HG03342 (cell line): ENCODE data around the gene ARMH3.

Experiments used
- ATAC-seq: cut with Tn5 transposase; IDR thresholded peaks from one replicate; pipeline ENCODE4 v1.9.1; 2021; ENCODE audit warnings: mild to moderate bottlenecking, moderate library complexity; ENCODE audit not compliant: unreplicated experiment

The ARMH3 gene

DNA sequence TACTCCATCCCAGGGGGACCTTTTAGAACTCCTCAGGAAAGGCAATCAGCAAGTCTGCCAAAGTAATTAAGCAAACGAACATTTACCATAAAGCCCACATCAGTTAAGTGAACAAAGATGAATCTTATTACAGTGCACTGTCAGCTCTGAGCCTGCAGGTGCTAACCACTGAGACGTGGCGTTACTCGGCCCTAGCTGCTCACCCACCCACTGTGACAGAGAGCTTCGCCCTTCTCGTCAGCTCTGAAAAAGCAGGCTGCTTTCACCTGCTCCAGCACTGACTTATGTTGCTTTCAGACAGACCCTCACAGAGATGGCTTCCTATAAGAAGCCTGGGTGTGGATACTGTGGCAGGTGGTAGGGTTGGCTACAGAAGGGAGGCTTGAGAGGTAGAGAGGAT lies 154.6 kb downstream of the ARMH3 start:
- ATAC-seq = peak; percentile 72

- no peak for ATAC-seq
Observed at GRCh38 chr10:101897633-101898032, 158.3 kb downstream of the ARMH3 start.

DNA sequence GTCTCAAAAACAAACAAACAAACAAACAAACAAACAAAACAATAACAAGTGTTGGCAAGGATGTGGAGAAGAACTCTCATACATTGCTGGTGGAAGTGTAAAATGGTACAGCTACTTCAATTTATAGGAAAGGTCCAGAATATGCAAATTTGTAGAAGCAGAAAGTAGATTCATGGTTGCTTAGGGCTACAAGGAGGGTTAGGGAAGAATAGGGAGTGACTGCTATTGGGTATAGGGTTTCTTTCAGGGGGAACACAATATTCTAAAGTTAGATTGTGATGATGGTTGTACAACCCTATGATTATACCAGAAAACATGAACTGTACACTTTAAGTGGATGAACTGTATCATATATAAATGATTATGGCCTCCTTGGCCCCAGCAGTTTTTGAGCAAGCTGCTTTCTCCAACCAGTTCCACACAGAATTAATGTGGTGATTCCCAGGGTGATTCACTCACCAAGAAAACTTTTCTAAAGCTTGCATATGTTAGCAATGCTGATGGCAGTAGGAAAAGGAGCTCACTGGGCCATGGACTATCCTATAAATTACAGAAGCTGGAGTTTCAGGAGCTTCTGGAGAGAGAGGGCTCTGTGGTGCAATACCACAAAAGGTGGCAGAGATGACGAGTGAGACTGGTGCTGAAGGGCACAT lies 159.6 kb downstream of the ARMH3 start:
- no peak for ATAC-seq

DNA sequence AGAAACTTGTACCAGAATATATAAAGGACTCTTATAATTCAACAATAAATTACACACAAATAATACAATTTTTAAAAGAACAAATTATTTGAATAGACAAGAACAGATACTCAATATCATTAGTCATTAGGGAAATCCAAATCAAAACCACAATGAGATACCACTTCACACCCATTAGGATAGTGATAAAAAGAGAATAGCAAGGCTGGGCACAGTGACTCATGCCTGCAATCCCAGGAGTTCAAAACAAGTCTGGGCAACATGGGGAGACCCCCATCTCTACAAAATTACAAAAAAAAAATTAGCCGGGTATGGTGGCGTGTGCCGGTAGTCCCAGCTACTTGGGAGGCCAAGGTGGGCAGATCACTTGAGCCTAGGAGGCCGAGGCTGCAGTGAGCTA lies 160.2 kb downstream of the ARMH3 start:
- no peak for ATAC-seq

DNA sequence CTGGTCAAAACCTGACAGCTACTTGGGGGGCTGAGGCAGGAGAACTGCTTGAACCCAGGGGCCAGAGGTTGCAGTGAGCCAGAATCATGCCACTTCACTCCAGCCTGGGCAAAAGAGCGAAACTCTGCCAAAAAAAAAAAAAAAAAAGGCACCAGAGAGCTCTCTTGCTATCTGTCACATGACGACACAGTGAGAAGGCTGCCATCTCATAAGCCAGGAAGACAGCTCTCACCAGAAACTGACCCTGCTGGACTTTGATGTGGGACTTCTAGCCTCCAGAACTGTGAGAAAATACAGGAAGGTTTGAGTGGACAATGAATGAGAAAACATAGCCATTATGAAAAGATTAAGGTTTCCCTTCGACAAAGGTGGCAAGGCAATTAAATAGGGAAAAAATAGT lies 161.2 kb downstream of the ARMH3 start:
- no peak for ATAC-seq

GRCh38 chr10:101894266-101894665 lies 161.7 kb downstream of the ARMH3 start:
- ATAC-seq = no peak

DNA sequence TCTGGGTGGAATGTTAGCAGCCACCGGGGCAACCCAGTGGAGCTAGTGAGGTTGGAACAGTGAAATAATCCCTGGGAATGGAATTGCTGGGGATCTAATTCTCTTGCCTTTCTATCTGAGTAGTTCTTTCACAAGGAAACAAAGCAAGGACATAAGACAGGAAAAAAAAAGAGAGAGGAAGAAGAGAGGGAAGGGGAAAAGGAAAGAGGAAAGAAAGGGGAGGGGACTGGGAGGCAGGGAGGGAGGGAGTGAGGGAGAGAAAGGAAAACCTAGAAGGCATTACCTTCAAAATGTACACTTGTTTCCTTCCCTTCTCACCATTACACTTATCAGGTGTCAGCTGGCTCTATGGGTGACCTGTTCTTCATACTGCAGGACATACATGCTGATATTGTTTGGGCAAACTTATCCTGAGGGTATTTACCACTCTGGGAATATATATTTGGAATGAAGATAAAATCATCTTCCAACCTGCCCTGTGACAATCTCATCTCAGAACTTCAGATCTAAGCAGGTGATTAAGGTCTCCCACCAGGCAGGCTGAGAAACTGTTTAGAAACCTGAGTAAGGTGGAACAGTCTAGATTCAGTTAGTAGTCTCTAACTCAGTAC lies 162.4 kb downstream of the ARMH3 start:
- ATAC-seq = no peak

DNA sequence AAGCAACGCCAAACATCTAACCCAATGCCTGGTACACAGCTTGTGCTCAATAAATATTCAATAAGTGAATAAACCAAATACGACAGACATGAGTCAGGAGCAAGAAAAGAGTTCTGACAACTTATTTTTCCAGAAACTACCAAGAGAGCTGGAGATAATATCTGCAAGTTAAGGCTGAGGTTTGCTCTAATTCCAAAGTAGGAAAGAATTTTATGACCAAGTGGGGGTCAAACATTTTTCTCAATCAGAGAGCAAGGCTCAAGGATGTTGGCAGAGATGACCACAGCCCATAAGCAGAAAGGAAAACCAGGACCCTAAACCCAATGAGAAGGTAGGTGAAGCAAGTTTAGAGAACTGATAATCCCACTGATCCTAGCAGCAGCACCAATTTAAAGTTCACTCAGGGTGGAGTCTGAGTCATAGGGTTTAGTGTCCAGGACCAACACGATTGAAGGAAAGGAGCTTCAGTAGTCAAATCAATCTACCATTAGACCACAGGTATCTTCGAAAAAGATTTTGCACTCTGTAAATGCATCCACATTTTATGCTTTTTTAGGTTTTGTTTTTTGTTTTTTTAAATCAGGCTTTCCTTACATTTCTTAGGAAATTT lies 163.1 kb downstream of the ARMH3 start:
- ATAC-seq = no peak

GRCh38 chr10:101889256-101890210 lies 166.4 kb downstream of the ARMH3 start:
- ATAC-seq = peak; percentile 71

DNA sequence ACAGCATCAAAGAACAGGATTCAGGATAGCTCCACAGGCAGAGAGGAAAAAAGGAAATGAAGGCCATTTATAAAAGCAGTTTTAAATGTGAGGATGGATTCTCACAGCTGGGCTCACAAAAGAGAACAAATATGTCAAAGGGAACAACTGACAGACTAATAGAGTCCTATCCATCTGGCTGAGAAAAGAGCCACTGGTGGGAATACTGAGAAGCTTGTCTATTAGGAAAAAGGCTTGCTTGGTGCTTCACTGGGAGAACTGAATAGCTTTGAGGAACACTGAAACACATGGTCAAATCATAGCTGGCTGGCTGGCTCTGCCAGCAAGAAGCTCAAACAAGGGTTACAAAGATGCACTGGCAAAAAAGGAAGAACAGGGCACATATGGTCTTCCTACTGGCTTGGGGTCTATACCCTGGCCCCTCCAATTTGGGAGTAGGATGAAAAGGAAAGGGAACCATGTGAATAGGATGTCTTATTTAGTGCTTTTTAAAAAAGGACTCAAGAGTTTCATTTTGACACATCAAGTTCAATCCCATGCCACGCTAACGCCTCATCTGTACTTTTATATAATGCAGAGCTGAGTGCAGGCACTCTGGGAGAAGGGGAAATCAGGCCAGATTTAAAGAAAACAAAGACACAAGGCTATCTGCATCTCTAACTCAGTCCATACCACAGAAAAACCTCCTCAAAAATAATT lies 167.6 kb downstream of the ARMH3 start:
- no peak for ATAC-seq

DNA sequence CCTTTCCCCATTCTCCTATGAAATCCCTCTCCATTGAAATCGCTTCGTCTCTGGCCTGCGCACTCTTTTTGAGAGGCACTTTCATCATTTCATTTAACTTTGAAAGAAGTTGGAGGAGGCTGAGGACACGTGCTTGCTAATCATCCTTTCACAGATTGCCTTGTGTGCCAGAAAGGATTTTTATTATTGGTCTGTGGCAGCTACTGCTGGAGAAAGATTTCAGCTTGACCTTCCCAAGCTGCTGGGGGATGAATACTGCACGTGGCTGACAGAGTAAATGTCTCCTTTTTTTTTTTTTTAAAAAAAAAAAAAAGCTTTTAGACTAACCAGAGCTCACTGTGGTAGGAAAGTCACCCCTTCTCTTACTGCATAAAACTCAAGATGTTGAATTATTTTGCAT lies 168.2 kb downstream of the ARMH3 start:
- no peak for ATAC-seq

GRCh38 chr10:101886521-101887312 lies 169.3 kb downstream of the ARMH3 start:
- ATAC-seq = no peak

DNA sequence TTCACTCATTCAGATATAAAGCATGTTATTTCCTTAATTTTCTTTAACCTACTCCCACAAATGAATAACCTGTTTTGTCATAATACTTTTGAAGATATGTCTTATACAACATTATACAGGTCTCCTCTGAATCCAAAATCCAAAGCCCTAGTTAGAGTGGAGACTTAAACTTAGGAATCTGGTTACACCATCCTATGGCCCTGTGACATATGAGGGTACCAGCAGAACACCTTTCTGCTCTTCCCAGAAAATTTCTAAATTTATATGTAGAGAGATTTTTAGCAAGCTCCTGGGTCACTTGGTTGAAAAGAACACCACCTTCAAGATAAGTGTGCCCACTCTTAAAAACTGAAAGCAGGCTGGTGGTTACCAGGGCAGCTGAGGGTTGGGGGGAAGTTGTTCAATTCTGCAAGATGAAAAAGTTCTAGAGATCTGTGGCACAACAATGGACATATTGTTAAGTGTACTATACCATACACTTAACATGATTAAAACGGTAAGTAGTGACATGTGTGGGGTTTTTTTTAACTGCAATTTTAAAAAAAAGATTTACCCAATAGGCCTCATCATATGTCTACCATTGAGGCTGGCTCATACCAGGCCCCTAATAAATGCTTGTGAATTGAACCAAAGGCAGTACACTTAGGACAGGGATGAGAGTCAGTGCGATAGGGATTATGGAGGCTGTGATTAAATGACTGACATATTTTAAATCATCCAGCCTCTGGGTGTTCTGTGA lies 174.8 kb downstream of the ARMH3 start:
- no peak for ATAC-seq

DNA sequence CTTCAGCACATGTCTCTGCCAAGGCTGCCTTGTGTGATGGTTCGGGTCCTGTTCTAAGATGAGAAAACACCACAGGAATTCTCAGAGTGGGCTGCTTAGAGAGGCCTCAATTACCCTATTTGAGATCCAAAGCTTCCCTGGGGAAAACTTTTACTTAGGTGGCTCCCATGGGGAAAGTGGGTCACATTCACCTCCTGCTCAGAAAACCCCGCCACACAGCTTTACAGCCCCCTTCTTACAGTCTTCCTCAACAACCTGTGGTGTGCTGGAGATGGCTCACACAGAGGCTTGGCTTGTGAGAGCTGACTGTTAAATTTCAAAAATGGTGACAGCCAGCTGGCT lies 175.8 kb downstream of the ARMH3 start:
- ATAC-seq = no peak

DNA sequence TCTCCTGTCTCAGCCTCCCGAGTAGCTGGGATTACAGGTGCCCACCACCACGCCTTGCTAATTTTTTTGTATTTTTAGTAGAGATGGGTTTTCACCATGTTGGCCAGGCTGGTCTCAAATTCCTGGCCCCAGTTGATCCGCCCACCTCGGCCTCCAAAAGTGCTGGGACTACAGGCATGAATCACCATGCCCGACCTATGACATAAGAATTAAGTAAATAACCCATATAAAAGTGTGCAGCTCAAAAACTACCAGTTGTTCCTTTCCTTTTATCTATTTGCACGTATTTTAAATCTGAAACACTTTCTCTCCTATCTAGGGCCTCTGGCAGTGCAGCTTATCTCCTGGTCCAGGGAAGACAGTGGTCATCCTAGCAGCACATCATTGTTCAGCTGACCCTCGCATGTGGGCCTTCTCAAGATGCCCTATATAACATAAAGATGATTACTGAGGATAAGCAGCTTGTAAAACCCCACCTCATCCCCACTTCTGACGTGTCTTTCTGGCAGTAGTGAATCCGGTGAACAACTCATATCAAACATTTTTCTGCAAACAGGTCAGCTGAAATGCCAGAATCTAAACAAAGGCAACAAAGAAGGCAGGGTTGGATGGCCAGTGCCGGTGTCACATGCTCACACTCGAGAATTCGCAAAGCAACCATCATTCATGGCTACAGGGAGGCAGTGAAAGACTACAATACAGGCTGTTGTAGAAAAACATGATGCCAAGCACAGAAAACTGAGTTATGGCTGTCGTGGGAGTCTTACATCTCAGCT lies 176.3 kb downstream of the ARMH3 start:
- no peak for ATAC-seq

- ATAC-seq = no peak
Observed at GRCh38 chr10:101878869-101879268, 177.1 kb downstream of the ARMH3 start.

- ATAC-seq = no peak
Observed at GRCh38 chr10:101875068-101875688, 180.8 kb downstream of the ARMH3 start.

GRCh38 chr10:101874252-101874651 lies 181.7 kb downstream of the ARMH3 start:
- ATAC-seq = no peak
